GM19099 (cell line): ENCODE data around the gene WDR86.

Experiments
- POLR2A ChIP-seq: IDR thresholded peaks from 3 replicates; pipeline ENCODE4 v1.6.1; 2011; ENCODE audit warnings: low read depth; ENCODE audit not compliant: insufficient read length; ENCODE audit errors: extremely low read depth

The WDR86 gene

DNA sequence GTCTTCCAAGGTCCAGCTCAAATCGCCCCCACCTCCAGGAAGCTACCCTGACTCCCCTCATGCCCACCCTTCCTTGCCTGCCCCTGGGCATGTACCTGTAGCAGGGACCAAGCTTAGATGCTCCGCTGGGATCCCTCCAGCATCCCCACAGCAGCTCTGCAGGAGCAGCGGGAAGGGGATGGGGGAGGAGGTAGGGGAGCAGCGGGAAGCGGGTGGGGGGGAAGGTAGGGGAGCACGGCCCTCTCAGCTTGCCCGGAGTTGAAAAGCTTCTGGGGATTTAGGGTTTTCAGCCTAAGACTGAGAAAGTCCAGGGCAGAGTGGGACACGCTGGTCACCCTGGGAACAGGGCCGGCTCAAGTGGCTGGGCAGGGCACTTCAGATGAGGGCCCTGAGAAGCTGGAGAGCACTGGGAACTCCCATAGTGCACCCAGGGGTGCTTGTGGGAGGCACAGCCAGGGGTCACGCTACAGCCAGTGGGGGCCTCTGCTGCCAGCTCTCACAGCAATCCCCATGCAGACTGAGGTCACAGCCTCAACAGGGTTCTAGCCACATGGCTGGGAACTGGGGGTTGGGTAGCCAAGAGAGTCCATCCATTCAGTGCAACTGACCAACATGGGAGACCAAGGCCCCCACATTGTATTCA is 13.4 kb downstream of the WDR86 start:
- TF ChIP-seq POLR2A: no peak

DNA sequence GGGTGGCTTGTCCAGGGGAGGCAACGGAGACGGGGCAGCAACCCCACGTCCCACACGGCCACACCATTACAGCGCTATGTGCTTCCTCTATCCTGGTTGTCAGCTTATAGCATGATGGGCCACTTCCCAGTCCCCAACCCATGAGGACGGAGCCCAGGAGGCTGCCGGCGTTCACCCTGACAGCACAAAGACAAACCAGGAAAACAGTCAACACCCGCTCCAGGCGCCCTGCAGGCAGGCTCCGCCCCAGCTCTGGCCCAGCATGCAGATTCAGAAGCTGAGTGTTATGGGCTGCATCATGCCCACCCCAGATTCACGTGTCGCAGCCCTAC is 14.8 kb downstream of the WDR86 start:
- TF ChIP-seq POLR2A: no peak

DNA sequence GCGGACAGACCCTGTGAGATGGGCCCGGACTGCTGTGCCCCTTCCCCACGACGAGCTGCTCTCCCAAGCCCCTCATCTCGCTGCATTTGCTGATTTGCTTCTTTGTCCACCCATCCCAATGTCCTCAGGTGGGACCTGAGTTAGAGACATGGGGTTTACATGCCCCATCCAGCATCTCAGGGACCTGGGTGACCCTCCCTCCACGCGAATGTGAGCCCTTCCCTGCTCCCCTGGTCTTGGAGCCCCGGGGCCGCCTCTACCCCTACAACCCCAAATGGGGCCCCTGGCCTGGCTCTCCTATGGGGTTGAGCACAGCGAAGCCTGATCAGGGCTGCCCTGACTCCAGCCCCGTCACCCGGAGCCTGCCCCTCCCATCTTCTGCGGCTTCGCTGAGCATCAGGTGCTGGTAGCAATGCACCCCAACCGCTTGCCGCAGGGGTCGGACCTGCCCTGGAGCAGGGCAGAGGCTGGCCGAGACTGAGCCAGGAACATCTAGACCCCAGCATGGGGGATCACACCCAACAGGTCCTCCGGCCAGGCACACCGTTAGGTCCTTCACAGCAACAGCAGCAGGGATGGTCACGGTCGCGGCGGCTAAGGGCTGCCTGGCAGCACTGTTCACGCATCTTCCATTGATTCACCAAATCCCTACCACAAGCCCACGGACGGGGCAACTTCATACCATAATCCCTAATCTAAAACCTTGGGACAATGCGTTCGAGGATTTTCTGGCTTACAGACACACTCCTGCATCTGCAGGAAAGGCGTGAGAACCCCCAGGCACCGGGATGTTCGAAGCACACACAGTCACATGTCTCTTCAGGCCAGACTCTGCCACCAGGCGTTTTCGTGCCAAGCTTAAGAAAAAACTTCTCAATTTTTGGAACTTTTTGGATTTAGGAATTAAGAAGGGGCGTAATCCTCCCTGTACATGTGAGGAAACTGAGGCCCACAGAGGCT is 15.5 kb downstream of the WDR86 start:
- TF ChIP-seq POLR2A: no peak

DNA sequence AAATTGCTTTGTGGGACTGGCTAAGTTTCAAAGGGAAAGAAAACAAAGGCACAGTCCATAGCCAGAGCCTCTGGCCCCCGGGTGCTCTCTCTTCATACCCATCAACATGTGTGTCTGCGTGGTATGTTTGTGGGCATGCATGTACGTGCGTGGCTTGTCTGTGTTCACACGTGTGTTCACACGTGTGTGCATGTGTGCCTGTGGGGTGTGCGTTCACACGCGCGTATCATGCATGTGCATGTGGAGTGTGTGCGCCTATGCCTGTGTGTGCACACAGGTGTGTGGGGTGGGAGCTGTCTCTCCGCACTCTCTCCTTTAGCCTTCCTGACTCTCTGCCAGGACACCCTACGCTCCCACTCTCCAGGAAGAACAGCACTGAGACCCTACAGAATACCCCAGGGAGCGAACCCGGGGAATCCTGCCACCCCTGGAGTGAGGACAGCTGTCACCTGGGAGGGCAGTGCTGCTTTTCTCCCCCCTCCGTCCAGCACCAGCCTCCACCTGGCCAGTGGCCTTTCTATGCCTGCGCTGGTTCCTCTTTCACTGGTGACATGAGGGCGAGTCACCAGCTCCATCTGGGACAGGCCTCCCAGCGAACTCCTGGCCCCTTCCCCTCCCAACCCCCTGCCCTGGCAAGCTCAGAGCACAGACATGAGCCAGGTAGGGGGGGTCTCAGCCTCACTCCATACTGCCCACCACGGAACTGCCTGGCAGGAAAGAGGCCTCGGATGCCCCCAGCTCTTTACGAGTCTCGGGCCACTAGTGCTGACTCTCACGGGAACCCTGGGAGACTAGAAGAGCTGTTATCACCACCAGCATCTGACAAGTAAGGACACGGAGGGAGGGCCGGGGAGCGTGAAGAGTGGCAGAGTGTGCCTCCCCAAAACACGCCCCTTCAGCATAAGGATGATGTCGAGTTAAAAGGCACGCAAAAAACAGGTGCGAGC is 16.5 kb downstream of the WDR86 start:
- no peak for TF ChIP-seq POLR2A

DNA sequence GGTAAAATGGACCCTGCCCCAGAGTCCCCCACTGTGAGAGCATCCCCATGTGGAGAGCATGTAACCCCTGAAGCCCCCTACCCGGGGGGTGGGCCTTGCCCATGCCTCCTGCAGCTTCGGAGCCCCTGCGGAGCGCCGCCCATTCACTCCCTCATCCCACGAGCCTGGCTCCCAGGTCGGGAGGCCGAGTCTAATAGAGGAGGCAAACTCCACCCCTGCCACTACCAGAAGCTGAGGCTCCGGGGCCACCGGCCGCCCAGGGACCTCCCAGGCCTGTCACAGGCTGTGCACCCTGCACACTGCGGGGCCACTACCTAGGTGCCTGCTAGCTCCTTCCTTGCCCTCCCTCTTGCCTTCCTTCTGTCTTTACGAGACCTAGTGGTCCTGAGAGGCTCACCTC is 17.4 kb downstream of the WDR86 start:
- no peak for TF ChIP-seq POLR2A

DNA sequence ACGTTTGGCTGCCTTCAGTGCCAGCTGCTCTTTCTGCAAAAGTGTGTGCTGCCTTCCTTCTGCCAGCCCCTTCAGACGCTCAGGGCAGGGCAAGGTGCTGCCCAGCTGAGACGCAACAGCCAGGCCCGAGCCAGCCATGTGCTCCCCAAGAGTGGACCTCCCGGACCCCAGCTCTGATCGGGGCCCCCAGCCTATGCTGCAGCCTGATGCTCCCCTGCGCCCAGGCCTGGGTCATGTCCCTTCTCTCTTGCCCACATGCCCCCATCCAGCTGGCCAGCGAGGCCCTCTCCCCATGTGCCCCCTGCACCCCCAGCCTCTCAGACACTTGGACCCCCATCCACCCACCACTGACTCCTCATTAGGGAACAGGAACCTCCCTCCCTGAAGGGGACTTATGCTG is 17.8 kb downstream of the WDR86 start:
- no peak for TF ChIP-seq POLR2A

DNA sequence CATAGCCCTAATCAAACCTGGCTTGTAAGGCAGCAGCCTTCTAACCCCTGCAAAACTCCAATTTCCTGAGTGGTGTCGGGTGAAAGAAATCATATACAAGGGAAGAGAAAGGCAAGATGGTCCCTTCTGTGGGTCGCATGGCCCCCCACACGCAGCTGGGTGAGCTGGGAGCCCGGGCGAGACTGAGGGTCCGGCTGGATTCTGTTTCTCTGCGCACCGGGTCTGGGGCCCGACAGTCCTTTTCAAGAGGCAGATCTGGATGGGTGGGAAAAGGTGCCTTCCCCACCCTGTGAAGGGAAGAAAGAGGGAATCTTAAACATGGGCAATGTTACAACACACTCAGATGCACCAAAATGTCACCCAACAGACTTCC is 18.5 kb downstream of the WDR86 start:
- TF ChIP-seq POLR2A: no peak

DNA sequence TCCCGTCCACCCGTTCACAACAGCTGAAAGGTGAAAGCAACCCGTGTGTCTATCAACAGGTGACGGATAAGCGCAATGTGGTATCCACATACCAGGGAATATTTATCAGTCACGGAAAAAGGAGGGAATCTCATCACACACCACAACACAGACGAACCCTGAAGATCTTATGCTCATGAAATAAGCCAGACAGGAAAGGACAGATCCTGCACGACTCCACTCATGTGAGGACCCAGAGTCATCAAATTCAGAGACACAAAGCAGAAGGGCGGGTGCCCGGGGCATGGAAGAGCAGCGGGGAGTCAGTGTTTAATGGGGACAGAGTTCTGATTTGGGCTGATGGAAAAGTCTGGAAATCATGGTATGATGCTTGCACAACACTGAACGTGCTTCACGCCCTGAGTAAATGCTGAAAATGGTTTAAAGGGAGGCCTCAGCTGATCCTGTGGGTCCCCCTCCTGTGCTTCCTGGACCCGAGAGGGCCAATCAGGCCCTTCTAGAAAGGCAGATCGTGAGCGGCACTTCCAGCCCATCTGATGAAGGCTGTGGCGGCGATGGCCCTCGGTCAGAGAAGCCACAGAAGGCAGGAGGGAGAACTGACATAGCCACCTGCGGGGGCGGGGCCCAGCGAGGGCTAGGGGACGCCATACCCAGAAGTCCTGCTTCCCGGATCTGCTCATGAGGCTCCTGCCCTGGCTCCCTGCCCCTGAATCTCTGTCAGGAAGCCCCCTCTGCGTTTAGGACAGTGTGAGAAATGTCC is 19.1 kb downstream of the WDR86 start:
- no peak for TF ChIP-seq POLR2A

DNA sequence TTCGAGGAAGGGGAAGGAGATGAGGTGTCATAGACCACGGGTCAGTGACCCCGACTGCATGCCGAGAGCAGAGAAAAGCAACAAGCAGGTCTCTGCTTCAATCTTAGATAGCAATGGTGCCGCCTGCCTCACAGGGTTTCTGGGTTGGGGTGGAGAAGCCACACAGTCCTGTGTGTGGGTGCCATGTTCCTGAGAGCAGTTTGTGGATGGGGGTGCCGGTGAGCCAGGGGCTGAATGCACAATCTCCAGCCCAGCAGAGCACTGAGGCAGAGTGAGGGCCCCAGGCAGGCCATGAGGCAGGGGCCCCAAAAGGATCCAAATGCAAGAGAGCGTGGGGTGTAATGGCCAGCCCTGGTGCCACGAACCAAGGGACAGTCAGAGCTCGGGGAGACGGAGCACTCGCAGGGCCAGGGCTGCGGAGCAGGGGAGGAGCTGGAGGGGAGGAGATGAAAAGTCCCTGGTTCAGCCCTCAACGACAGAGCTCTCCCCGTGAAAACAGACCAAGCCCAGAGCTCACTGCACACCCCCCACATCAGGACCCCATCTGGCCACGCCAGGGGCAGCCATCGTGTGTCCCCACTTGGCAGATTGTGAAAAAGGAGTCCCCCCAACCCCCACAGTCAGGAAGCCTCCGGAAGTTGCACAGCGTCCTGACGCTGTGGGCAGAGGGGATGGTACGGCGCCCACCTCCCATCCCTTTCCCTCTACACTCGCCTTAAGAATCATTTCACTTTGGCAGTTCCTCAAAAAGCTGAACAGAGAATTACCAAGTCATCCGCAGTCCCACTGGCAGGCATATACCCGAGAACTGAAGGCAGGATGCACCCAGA is 19.9 kb downstream of the WDR86 start:
- no peak for TF ChIP-seq POLR2A

DNA sequence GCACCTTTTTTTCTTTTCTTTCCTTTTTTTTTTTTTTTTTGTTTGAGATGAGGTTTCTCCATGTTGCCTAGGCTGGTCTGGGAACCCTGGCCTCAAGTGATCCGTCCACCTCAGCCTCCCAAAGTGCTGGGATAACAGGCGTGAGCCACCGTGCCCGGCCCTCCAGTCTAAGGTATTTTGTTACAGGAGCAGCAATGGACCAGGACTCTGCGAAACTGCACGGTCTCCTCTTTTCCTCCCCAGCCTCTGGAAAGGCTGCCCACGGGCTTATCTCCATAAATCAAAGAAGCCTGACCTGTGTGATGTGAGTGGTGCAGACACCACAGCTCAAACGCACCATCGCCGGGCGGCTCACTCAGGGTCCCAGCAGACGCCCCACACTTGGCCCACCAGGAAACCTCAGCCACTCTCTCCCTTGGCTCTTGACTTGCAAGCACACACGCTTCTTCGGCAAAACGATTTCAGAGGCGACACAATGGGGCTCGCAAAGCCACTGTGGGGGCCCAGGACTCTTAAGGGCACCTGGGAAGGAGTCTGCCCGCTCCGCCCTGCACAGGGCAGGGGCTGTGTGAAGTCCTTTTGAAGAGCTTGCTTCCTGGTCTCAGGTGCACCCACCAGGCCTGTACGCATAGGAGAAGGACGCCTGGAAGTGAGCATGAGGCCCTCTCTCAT is 20.6 kb downstream of the WDR86 start:
- TF ChIP-seq POLR2A: no peak

DNA sequence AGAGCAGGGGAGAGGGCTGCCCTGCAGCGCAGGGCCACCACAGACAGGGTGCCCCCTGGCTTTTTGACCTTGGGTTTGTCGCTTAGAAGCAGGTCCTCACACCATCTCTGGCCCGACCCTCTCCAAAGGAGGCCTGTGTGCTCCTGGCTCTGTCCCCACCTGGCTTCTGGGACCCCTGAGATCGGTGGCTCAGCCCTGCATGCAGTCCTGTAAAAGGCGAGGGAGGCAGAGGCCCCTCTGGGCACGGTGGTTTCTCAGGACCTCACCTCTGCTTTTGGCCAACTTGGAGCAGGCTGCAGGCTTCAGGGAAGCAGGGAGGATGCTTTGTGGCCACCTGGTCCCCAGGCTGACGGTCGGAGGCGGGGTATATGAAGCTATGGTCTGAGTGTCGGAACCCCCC is 21.4 kb downstream of the WDR86 start:
- TF ChIP-seq POLR2A: no peak

DNA sequence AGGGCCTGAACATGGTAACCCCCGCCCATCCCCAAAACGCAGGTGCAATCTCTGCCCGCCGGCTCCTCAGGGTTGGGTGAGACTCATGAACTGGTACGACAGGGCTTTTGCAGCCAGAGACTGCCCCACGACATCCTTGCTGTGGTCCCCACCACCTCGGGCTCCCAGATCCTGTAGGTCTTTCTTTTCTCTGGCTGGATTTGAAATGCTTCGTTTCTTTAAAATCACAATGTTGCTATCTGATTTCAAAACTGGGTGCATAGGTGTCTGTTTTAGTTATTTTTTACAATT is 21.9 kb downstream of the WDR86 start:
- TF ChIP-seq POLR2A: no peak
